GM12878 (cell line): ENCODE measurements around the gene ZNF655. TPM values are rescaled to one million over a fixed set of nuclear protein-coding genes. Genes with fewer than 3 reads are reported as not detected.
A peak's percentile ranks its signal among the peaks of the same experiment; 100 is the strongest.

Source experiments
- ATAC-seq: fragments of 200-7000 bp; cut with Tn5 transposase; 3 replicates; pipeline ENCODE4 v1.9.1; 2020; ENCODE audit warnings: mild to moderate bottlenecking, moderate library complexity
- BruUV-seq: library from RNA; stranded (reverse); fragments of 400-500 nt; replicated peaks from 2 replicates; lab custom pipeline; 2021; lab: Mats Ljungman, UMichigan
- CTCF ChIA-PET: fragments of 300-600 bp; sonication (Branson Sonifier 250); formaldehyde crosslinking; extraction: SDS; loops from one replicate; lab custom pipeline; 2021; ENCODE audit warnings: inconsistent platforms; lab: Yijun Ruan, JAX
- POLR2A ChIA-PET: fragments of 350-600 bp; formaldehyde crosslinking; extraction: SDS; loops from one replicate; lab custom pipeline; 2021; ENCODE audit warnings: inconsistent platforms; lab: Charles Lee
- RAD21 ChIA-PET: fragments of 300-600 bp; sonication (Branson Sonifier 250); formaldehyde crosslinking; loops from one replicate; lab custom pipeline; 2023; ENCODE audit warnings: antibody characterized with exemption; ENCODE audit not compliant: unreplicated experiment; lab: Charles Lee
- SMC1A ChIA-PET: fragments of 300-600 bp; sonication (Branson Sonifier 250); formaldehyde crosslinking; loops from one replicate; lab custom pipeline; 2023; ENCODE audit not compliant: unreplicated experiment, uncharacterized antibody; lab: Charles Lee
- DNase-seq: peaks from one replicate; pipeline ENCODE4 v3.0.0-alpha.2; 2011; ENCODE audit warnings: low read depth, low spot score
- FAIRE-seq: peaks from 3 replicates; lab custom pipeline; 2011; peaks lifted over from hg19 to GRCh38; lab: Jason Lieb, UNC
- H2AFZ ChIP-seq: 2 replicates; pipeline ENCODE4 v1.6.0; 2011; ENCODE audit warnings: low read depth, low read length, control low read depth; ENCODE audit not compliant: control insufficient read depth
- H3K27ac ChIP-seq: 2 replicates; pipeline ENCODE4 v1.5.1; 2011; ENCODE audit warnings: control low read depth; ENCODE audit not compliant: control insufficient read depth, insufficient read depth
- H3K27me3 ChIP-seq, 2 experiments: replicated peaks in 1 of 2; 2 replicates each; pipeline versions ENCODE4 v1.6.0 to v1.6.1; 2011; ENCODE audit warnings: low read length in 1 of 2; ENCODE audit not compliant: control insufficient read depth in 2 of 2, insufficient read depth in 2 of 2
- H3K36me3 ChIP-seq, 2 experiments: 2 replicates each; pipeline ENCODE4 v1.5.1; 2011; ENCODE audit warnings: low read length in 1 of 2; ENCODE audit not compliant: control insufficient read depth in 2 of 2, insufficient read depth in 2 of 2
- H3K4me1 ChIP-seq: 2 replicates; pipeline ENCODE4 v1.6.1; 2011; ENCODE audit warnings: mild to moderate bottlenecking, low read length, moderate library complexity, mixed read lengths; ENCODE audit not compliant: control insufficient read depth, insufficient read depth
- H3K4me2 ChIP-seq: 2 replicates; pipeline ENCODE4 v1.6.0; 2011; ENCODE audit warnings: control low read depth; ENCODE audit not compliant: control insufficient read depth, insufficient read depth
- H3K4me3 ChIP-seq: fragments of 200-600 bp; sonication (generic); 2 replicates; pipeline ENCODE4 v1.5.1; 2016
- H3K79me2 ChIP-seq: 2 replicates; pipeline ENCODE4 v1.6.0; 2011; ENCODE audit warnings: low read length; ENCODE audit not compliant: control insufficient read depth, insufficient read depth
- H3K9ac ChIP-seq: 2 replicates; pipeline ENCODE4 v1.8.0; 2011; ENCODE audit warnings: low read length, control low read depth, mixed read lengths; ENCODE audit not compliant: control insufficient read depth, insufficient read depth
- H3K9me3 ChIP-seq: replicated peaks from 3 replicates; pipeline ENCODE4 v1.5.1; 2011; ENCODE audit warnings: mild to moderate bottlenecking, low read length; ENCODE audit not compliant: control insufficient read depth, insufficient read depth
- H4K20me1 ChIP-seq: 2 replicates; pipeline ENCODE4 v1.6.0; 2011; ENCODE audit not compliant: control insufficient read depth, insufficient read depth
- ATF7 ChIP-seq: fragments of 450-650 bp; IDR thresholded peaks from 2 replicates; pipeline ENCODE4 v1.6.1; 2016; ENCODE audit warnings: low read depth, mild to moderate bottlenecking
- DPF2 ChIP-seq: fragments of 450-650 bp; IDR thresholded peaks from 2 replicates; pipeline ENCODE4 v1.6.1; 2017; ENCODE audit warnings: mild to moderate bottlenecking
- GABPA ChIP-seq: IDR thresholded peaks from 2 replicates; pipeline ENCODE4 v1.6.1; 2014; ENCODE audit warnings: antibody characterized with exemption, low read depth, mild to moderate bottlenecking, inconsistent platforms
- IKZF1 ChIP-seq: fragments of 450-650 bp; conservative IDR thresholded peaks from 2 replicates; pipeline ENCODE4 v1.6.1; 2017; ENCODE audit warnings: antibody characterized with exemption, mild to moderate bottlenecking
- YY1 ChIP-seq: IDR thresholded peaks from 2 replicates; pipeline ENCODE4 v1.6.1; 2011; ENCODE audit warnings: low read depth, mild to moderate bottlenecking, low read length
- WGBS: methylation state at CpG from one replicate; pipeline ENCODE4 v1.1.6; 2016; ENCODE audit warnings: low lambda C conversion rate; ENCODE audit not compliant: insufficient replicate concordance, insufficient coverage; ENCODE audit errors: missing lambda C conversion rate; 5-methylcytosine and 5-hydroxymethylcytosine counted together
- in situ Hi-C: fragments of 300-500 bp; cut with MboI; formaldehyde crosslinking; loops from 9 replicates; pipeline ENCODE4 v1.14.3; 2018; ENCODE audit warnings: mixed read lengths
- intact Hi-C: fragments of 100-400 bp; cut with micrococcal nuclease; formaldehyde crosslinking; loops from one replicate; pipeline ENCODE4 v1.14.2; 2022; ENCODE audit not compliant: unreplicated experiment
- polyA plus RNA-seq, 11 experiments: library from polyadenylated mRNA; depleted of rRNA in 4 of 11; unstranded in 6 of 11; stranded (reverse) in 5 of 11; fragments of >200 nt; fragmentation: Nextera tagmentation in 4 of 11; fragmentation: Illumina TruSeq in 1 of 11; extraction: Ambion mirVana in 4 of 11; extraction: Trizol in 1 of 11; gene quantifications; 1 replicate in 1 of 11; 2 replicates in 10 of 11; pipeline versions ENCODE4 v1.2.1 to v1.2.3, GENCODE V29; 2011 to 2016; ENCODE audit warnings: inconsistent platforms in 2 of 11, missing spikeins in 2 of 11, low read depth in 1 of 11
- total RNA-seq, 4 experiments: library from RNA; depleted of rRNA in 3 of 4; stranded (reverse); fragments of >200 nt in 3 of 4; fragmentation: Illumina TruSeq in 1 of 4; extraction: Trizol in 1 of 4; gene quantifications; 2 replicates each; pipeline versions ENCODE4 v1.2.1 to v1.2.3, GENCODE V29; 2013 to 2021

ZNF655 gene
- total and polyA plus RNA-seq, 10 of the 15 experiments (the other 5 are each of a cell fraction or from before 2014, with no cell fraction given): 14.5 to 107 (median 52.8) TPM

- ChIA-PET RAD21 (no interaction called here), SMC1A (no interaction called here), CTCF (no interaction called here), POLR2A (no interaction called here)
- 67% methylated on average over 7 of the region's 7 CpGs for WGBS
- FAIRE-seq (no peak), ATAC-seq (peak; percentile 68), DNase-seq (no peak)
- H3K9ac ChIP-seq: no peak overlapping the region
- no peaks in the 10 kb centered on the region for H3K9me3 ChIP-seq
- no peaks in the 10 kb centered on the region for H4K20me1 ChIP-seq
- H3K27me3 ChIP-seq: no peaks in the 10 kb centered on the region
- peaks cover 26 to 51% of the 10 kb centered on the region in 2 experiments for H3K36me3 ChIP-seq
- intact Hi-C loops (no loop called here), in situ Hi-C loops (no loop called here)
- no peaks in the 10 kb centered on the region for H3K79me2 ChIP-seq
- BruUV-seq: no TSS peak
- no peak overlapping the region for H3K27ac ChIP-seq
- no peak overlapping the region for H2AFZ ChIP-seq
- no peak overlapping the region for H3K4me2 ChIP-seq
- no peak overlapping the region for H3K4me3 ChIP-seq
- TF ChIP-seq DPF2 (0 out of 2 replicates have a peak, but pooled peaks have one; percentile 27), YY1 (no peak), IKZF1 (peak; percentile 65), ATF7 (peak; percentile 10; the same call in 1 of the 2 replicates)
- H3K4me1 ChIP-seq: no peaks in the 10 kb centered on the region
Observed at GRCh38 chr7:99623091-99623693, 64.8 kb downstream of the ZNF655 start.

DNA sequence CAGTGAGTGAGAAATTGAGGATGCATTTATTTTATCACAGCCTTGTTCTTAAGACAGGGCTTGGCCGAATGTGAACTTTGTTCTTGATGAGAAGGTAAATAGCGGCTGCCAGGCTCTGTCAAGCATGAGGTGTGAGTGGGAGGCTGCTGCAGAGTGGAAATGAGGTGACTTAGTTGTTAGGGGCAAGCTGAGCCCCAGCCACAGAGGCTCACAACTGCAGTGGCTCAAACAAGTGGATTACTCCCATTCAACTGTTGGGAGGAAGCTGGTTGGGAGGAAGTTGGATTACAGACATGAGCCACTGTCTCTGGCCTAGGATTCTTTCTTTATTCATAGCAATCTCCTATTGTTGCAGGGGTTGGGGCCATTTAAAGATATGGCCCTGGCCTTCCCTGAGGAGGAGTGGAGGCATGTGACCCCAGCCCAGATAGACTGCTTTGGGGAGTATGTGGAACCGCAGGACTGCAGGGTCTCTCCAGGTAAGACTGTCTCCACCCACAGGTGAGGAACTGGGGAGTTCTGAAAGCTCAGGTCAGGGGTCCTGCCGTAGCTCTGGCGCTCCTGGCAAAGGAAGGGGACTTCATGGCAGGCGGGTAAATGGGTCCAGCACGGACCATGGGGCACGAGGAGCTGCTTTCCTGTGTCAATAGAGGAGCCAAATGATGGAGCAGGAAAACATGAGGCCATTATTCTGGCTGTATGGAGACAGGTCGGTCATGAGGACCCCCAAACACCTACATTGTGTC is 65.4 kb downstream of the ZNF655 start:
- no peak overlapping the region for H2AFZ ChIP-seq
- H4K20me1 ChIP-seq: no peaks in the 10 kb centered on the region
- in situ Hi-C loops: no loop called here
- intact Hi-C loops: no loop called here
- no peak overlapping the region for H3K9ac ChIP-seq
- peak; percentile 65 for ATAC-seq
- SMC1A ChIA-PET: interaction anchor here (0.9 kb wide), 1 partner anchor 21 kb away, joined by 3 read pairs; no protein-coding TSS in a partner anchor
- BruUV-seq: no TSS peak
- CTCF ChIA-PET: interaction anchor here (1.4 kb wide), 1 partner anchor 290 kb away, joined by 3 read pairs; no protein-coding TSS in a partner anchor
- 80% methylated on average over 9 of the region's 9 CpGs for WGBS
- RAD21 ChIA-PET: no interaction called here
- TF ChIP-seq IKZF1 (0 out of 2 replicates have a peak, but pooled peaks have one; percentile 3), GABPA (no peak)
- H3K4me1 ChIP-seq: no peaks in the 10 kb centered on the region
- H3K4me3 ChIP-seq: no peak overlapping the region
- H3K36me3 ChIP-seq: peaks cover 26 to 46% of the 10 kb centered on the region in 2 experiments
- FAIRE-seq: no peak
- no peaks in the 10 kb centered on the region for H3K9me3 ChIP-seq
- no peaks in the 10 kb centered on the region for H3K79me2 ChIP-seq
- no peaks in the 10 kb centered on the region for H3K27me3 ChIP-seq
- DNase-seq: no peak
- no peak overlapping the region for H3K4me2 ChIP-seq
- no peak overlapping the region for H3K27ac ChIP-seq
- POLR2A ChIA-PET: no interaction called here
